Measurements from ENCODE around the gene CNTNAP5. TPM values are rescaled to one million over a fixed set of nuclear protein-coding genes. Genes with fewer than 3 reads are reported as not detected.

The CNTNAP5 gene
- total RNA-seq (ENCODE audit: low replicate concordance), result 0.19 TPM in 1 of 2 replicates, not detected in the other

GRCh38 chr2:124025171-124025580, at the start of gene CNTNAP5:
TSS of gene CNTNAP5 (plus strand) at chr2:124025287. CDS start at chr2:124025651, 364 bp downstream.
- Histone ChIP-seq H4K20me1 (ENCODE audit: low read depth) (peaks cover 17% of the 10 kb centered on the region), H3F3A (ENCODE audit: low read depth) (peaks cover 14% of the 10 kb centered on the region), H3K4me3 (peak within 1 kb of the TSS; percentile 64), H3K9ac (no peak within 1 kb of the TSS), H3K27me3 (peaks cover 61% of the 10 kb centered on the region), H3K79me2 (ENCODE audit: low read depth) (no peaks in the 10 kb centered on the region), H3K4me1 (peaks cover 17% of the 10 kb centered on the region), H3K9me3 (ENCODE audit: low read depth) (no peaks in the 10 kb centered on the region), H3K27ac (no peak within 1 kb of the TSS), H3K36me3 (no peaks in the 10 kb centered on the region), H2AFZ (replicated peaks) (peak within 1 kb of the TSS; percentile 74), H3K4me2 (peak within 1 kb of the TSS; percentile 98)
- H3K36me3 Mint-ChIP-seq, result no peaks in the 10 kb centered on the region
- peak within 1 kb of the TSS; percentile 87 for H3K4me3 Mint-ChIP-seq
- DNase-seq (ENCODE audit: low spot score), result peak; percentile 95
- peaks cover 40% of the 10 kb centered on the region for H3K27me3 Mint-ChIP-seq (ENCODE audit: insufficient read depth, low read depth)
- peak; percentile 19 for TF ChIP-seq CTCF (IDR thresholded peaks at IDR 0.05)
- no peak for TF ChIP-seq EZH2phosphoT487 (IDR thresholded peaks at IDR 0.05)
- H3K9me3 Mint-ChIP-seq, result no peaks in the 10 kb centered on the region
- H3K4me1 Mint-ChIP-seq, result peaks cover 14% of the 10 kb centered on the region
- no peak within 1 kb of the TSS for H3K27ac Mint-ChIP-seq

- Histone ChIP-seq H3F3A (ENCODE audit: low read depth) (no peaks in the 10 kb centered on the region), H3K27me3 (no peaks in the 10 kb centered on the region), H3K4me1 (no peaks in the 10 kb centered on the region), H3K4me2 (no peak overlapping the region), H3K9ac (no peak overlapping the region), H3K79me2 (ENCODE audit: low read depth) (no peaks in the 10 kb centered on the region), H3K9me3 (ENCODE audit: low read depth) (no peaks in the 10 kb centered on the region), H3K36me3 (no peaks in the 10 kb centered on the region), H2AFZ (replicated peaks) (no peak overlapping the region), H3K4me3 (no peak overlapping the region), H3K27ac (no peak overlapping the region), H4K20me1 (ENCODE audit: low read depth) (no peaks in the 10 kb centered on the region)
- Mint-ChIP-seq H3K4me3 (no peak overlapping the region), H3K27ac (no peak overlapping the region), H3K4me1 (no peaks in the 10 kb centered on the region), H3K27me3 (ENCODE audit: insufficient read depth, low read depth) (no peaks in the 10 kb centered on the region), H3K9me3 (peaks cover 9% of the 10 kb centered on the region), H3K36me3 (peaks cover under 1% of the 10 kb centered on the region)
- no peak for DNase-seq (ENCODE audit: low spot score)
- TF ChIP-seq CTCF (IDR thresholded peaks at IDR 0.05) (no peak), EZH2phosphoT487 (IDR thresholded peaks at IDR 0.05) (no peak), EZH2 (IDR thresholded peaks at IDR 0.05) (no peak)
Measured at GRCh38 chr2:123976054-123976648, 48.9 kb upstream of the CNTNAP5 start.

GRCh38 chr2:123993728-123994323, 31.3 kb upstream of the CNTNAP5 start:
- Histone ChIP-seq H3K4me2 (no peak overlapping the region), H3K9ac (no peak overlapping the region), H3K27ac (no peak overlapping the region), H2AFZ (replicated peaks) (peak overlapping the region; percentile 33), H3F3A (ENCODE audit: low read depth) (no peaks in the 10 kb centered on the region), H4K20me1 (ENCODE audit: low read depth) (no peaks in the 10 kb centered on the region), H3K9me3 (ENCODE audit: low read depth) (no peaks in the 10 kb centered on the region), H3K27me3 (no peaks in the 10 kb centered on the region), H3K4me1 (no peaks in the 10 kb centered on the region), H3K36me3 (no peaks in the 10 kb centered on the region), H3K79me2 (ENCODE audit: low read depth) (no peaks in the 10 kb centered on the region), H3K4me3 (no peak overlapping the region)
- TF ChIP-seq CTCF (IDR thresholded peaks at IDR 0.05) (peak; percentile 68), EZH2phosphoT487 (IDR thresholded peaks at IDR 0.05) (no peak)
- Mint-ChIP-seq H3K27me3 (ENCODE audit: insufficient read depth, low read depth) (peaks cover 2% of the 10 kb centered on the region), H3K4me1 (no peaks in the 10 kb centered on the region), H3K9me3 (peaks cover 3% of the 10 kb centered on the region), H3K36me3 (no peaks in the 10 kb centered on the region), H3K4me3 (no peak overlapping the region), H3K27ac (no peak overlapping the region)
- peak; percentile 73 for DNase-seq (ENCODE audit: low spot score)
